Esophagus muscularis mucosa (tissue), 3 donors: ENCODE results near the gene TOGARAM1.

Experiments used
- POLR2A ChIP-seq: fragments of 450-650 bp; IDR thresholded peaks from one replicate; pipeline ENCODE4 v1.6.1; 2017; ENCODE audit warnings: antibody characterized with exemption, moderate library complexity, mild to moderate bottlenecking, low read depth
- TF ChIP-seq, protein P1 (sequence below), 3 experiments: fragments of 200-600 bp in 2 of 3; fragments of 450-650 bp in 1 of 3; sonication (generic) in 2 of 3; IDR thresholded peaks; one replicate each; pipeline ENCODE4 v1.5.1; 2017 to 2019; ENCODE audit warnings: antibody characterized with exemption in 3 of 3, mild to moderate bottlenecking in 2 of 3, moderate library complexity in 1 of 3

DNA sequence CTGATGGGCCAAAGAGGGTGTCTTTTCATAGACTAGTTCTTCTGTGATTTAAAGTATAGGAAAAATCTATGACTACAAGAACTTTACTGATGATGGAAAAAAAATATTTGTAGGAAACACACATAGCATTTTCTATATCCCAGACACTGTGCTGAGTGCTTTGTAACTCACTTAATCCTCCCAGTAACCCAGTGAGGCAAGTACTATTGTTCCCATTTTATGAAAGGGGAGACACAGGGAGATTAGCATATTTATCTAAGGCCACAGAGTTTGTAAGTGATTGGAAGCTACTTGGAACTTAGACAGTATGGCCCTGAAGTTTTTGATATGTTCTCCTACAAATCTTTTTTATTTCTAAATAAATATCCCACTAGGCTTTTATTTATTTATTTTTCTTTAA, 141.8 kb downstream of the TOGARAM1 start:
- TF ChIP-seq, protein P1, sequence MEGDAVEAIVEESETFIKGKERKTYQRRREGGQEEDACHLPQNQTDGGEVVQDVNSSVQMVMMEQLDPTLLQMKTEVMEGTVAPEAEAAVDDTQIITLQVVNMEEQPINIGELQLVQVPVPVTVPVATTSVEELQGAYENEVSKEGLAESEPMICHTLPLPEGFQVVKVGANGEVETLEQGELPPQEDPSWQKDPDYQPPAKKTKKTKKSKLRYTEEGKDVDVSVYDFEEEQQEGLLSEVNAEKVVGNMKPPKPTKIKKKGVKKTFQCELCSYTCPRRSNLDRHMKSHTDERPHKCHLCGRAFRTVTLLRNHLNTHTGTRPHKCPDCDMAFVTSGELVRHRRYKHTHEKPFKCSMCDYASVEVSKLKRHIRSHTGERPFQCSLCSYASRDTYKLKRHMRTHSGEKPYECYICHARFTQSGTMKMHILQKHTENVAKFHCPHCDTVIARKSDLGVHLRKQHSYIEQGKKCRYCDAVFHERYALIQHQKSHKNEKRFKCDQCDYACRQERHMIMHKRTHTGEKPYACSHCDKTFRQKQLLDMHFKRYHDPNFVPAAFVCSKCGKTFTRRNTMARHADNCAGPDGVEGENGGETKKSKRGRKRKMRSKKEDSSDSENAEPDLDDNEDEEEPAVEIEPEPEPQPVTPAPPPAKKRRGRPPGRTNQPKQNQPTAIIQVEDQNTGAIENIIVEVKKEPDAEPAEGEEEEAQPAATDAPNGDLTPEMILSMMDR (IDR thresholded peaks at IDR 0.05), result no peak
- TF ChIP-seq POLR2A, result no peak
